ENCODE results near the gene AXIN1. TPM values are rescaled to one million over a fixed set of nuclear protein-coding genes. Genes with fewer than 3 reads are reported as not detected.

AXIN1 gene
- total and polyA plus RNA-seq, 9 of the 15 experiments (the other 6 are each of a cell fraction or from before 2014, with no cell fraction given): 0.42 to 58.0 (median 25.9) TPM

DNA sequence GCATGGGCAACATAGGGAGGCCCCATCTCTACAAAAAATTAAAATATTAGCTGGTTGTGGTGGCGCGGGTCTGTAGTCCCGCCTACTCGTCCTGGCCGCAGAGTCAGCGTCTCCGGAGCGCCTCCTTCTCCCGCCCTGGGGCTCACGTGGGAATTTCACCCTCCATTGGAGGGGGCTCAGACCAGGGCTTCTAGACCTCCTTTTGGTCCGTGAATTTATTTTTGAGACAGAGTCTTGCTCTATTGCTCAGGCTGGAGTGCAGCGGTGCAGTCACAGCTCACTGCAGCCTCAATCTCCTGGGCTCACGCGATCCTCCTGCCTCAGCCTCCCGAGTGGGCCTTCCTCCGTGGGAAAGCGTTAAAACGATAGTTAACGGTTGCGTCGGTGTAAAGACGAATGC lies 44.1 kb upstream of the AXIN1 start (continued):
- TF ChIP-seq, protein P1, sequence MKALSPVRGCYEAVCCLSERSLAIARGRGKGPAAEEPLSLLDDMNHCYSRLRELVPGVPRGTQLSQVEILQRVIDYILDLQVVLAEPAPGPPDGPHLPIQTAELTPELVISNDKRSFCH (CRISPR knock-in tag; IDR thresholded peaks at IDR 0.05): no peak
- TF ChIP-seq, protein P1 (tag; IDR thresholded peaks at IDR 0.05): no peak
- TF ChIP-seq, protein P2, sequence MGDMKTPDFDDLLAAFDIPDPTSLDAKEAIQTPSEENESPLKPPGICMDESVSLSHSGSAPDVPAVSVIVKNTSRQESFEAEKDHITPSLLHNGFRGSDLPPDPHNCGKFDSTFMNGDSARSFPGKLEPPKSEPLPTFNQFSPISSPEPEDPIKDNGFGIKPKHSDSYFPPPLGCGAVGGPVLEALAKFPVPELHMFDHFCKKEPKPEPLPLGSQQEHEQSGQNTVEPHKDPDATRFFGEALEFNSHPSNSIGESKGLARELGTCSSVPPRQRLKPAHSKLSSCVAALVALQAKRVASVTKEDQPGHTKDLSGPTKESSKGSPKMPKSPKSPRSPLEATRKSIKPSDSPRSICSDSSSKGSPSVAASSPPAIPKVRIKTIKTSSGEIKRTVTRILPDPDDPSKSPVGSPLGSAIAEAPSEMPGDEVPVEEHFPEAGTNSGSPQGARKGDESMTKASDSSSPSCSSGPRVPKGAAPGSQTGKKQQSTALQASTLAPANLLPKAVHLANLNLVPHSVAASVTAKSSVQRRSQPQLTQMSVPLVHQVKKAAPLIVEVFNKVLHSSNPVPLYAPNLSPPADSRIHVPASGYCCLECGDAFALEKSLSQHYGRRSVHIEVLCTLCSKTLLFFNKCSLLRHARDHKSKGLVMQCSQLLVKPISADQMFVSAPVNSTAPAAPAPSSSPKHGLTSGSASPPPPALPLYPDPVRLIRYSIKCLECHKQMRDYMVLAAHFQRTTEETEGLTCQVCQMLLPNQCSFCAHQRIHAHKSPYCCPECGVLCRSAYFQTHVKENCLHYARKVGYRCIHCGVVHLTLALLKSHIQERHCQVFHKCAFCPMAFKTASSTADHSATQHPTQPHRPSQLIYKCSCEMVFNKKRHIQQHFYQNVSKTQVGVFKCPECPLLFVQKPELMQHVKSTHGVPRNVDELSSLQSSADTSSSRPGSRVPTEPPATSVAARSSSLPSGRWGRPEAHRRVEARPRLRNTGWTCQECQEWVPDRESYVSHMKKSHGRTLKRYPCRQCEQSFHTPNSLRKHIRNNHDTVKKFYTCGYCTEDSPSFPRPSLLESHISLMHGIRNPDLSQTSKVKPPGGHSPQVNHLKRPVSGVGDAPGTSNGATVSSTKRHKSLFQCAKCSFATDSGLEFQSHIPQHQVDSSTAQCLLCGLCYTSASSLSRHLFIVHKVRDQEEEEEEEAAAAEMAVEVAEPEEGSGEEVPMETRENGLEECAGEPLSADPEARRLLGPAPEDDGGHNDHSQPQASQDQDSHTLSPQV (IDR thresholded peaks at IDR 0.05): 0 out of 2 replicates have a peak, but pooled peaks have one; percentile 8
- no peak for TF ChIP-seq CBFA2T3 (IDR thresholded peaks at IDR 0.05)
- TF ChIP-seq TCF7 (IDR thresholded peaks at IDR 0.05; ENCODE audit: borderline replicate concordance): no peak
- no peak for TF ChIP-seq KDM5B (IDR thresholded peaks at IDR 0.05; ENCODE audit: insufficient replicate concordance, low read depth, low read length)
- no peak for TF ChIP-seq C11orf30 (IDR thresholded peaks at IDR 0.05; ENCODE audit: low read depth)
- no peak; the same call in 1 of the 2 replicates for TF ChIP-seq RBFOX2 (IDR thresholded peaks at IDR 0.05; ENCODE audit: low read depth, low read length)
- peak; percentile 60; the same call in 1 of the 2 replicates for TF ChIP-seq GATAD2B (IDR thresholded peaks at IDR 0.05; ENCODE audit: borderline replicate concordance)
- TF ChIP-seq HNRNPH1 (optimal IDR thresholded peaks at IDR 0.05; ENCODE audit: low read depth, low read length): no peak
- no peak for TF ChIP-seq HDAC8 (tag; IDR thresholded peaks at IDR 0.05)
- TF ChIP-seq, protein P3, sequence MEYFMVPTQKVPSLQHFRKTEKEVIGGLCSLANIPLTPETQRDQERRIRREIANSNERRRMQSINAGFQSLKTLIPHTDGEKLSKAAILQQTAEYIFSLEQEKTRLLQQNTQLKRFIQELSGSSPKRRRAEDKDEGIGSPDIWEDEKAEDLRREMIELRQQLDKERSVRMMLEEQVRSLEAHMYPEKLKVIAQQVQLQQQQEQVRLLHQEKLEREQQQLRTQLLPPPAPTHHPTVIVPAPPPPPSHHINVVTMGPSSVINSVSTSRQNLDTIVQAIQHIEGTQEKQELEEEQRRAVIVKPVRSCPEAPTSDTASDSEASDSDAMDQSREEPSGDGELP (CRISPR knock-in tag; IDR thresholded peaks at IDR 0.05; ENCODE audit: borderline replicate concordance): peak; percentile 57; the same call in 1 of the 2 replicates
- TF ChIP-seq CBFB (CRISPR knock-in tag; IDR thresholded peaks at IDR 0.05): no peak
- TF ChIP-seq FUS (optimal IDR thresholded peaks at IDR 0.05; ENCODE audit: low read depth, low read length): no peak
- peak; percentile 91 for TF ChIP-seq L3MBTL2 (IDR thresholded peaks at IDR 0.05)
- no peak for TF ChIP-seq ZKSCAN3 (CRISPR knock-in tag; IDR thresholded peaks at IDR 0.05)
- TF ChIP-seq, protein P4, sequence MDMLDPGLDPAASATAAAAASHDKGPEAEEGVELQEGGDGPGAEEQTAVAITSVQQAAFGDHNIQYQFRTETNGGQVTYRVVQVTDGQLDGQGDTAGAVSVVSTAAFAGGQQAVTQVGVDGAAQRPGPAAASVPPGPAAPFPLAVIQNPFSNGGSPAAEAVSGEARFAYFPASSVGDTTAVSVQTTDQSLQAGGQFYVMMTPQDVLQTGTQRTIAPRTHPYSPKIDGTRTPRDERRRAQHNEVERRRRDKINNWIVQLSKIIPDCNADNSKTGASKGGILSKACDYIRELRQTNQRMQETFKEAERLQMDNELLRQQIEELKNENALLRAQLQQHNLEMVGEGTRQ (CRISPR knock-in tag; IDR thresholded peaks at IDR 0.05): peak; percentile 76
- peak; percentile 18; the same call in 1 of the 2 replicates for TF ChIP-seq JUND (IDR thresholded peaks at IDR 0.05; ENCODE audit: borderline replicate concordance, low read depth, low read length)
- TF ChIP-seq JUND (tag; IDR thresholded peaks at IDR 0.05; ENCODE audit: borderline replicate concordance, low read depth, low read length): no peak; the same call in 2 of the 3 replicates
- TF ChIP-seq POU5F1 (IDR thresholded peaks at IDR 0.05; ENCODE audit: borderline replicate concordance, low read depth, low read length, partially characterized antibody): no peak
- TF ChIP-seq SRF (CRISPR knock-in tag; IDR thresholded peaks at IDR 0.05): peak in 1 of 2 experiments; percentile 29; a peak in 1 of 4 replicates

Measured in K562 (cell line).